Frontal cortex (tissue), 4 donors: ENCODE measurements around the gene HEPH. TPM values are rescaled to one million over a fixed set of nuclear protein-coding genes. Genes with fewer than 3 reads are reported as not detected.
"Not testable (repeated sequence)": the region's sequence is repeated elsewhere in the genome, so short reads cannot be mapped to it uniquely, and the experiment has no call there.

Source experiments
- DNase-seq, 2 donors: peaks; one replicate each; pipeline ENCODE4 v3.0.0; 2012; ENCODE audit warnings: low spot score in 2 of 2
- FAIRE-seq: peaks from 2 replicates; lab custom pipeline; 2012; peaks lifted over from hg19 to GRCh38; lab: Jason Lieb, UNC
- total RNA-seq: library from RNA; depleted of rRNA; stranded (reverse); fragments of >200 nt; gene quantifications from one replicate; pipeline ENCODE4 v1.2.3, GENCODE V29; 2014
- donor health status: control.
- donor health status: control.
- donor health status: control.

The HEPH gene
- total RNA-seq = 3.3 TPM

GRCh38 chrX:66163849-66164411 is at the start of gene HEPH:
Gene HEPH (plus strand): TSS chrX:66164247. CDS start chrX:66170571, 6,324 bp downstream.
- FAIRE-seq = no peak
- DNase-seq = no peak

- not testable (repeated sequence) for FAIRE-seq, DNase-seq
These were observed 45.3 kb upstream of the HEPH start for GRCh38 chrX:66118722-66119121.

- FAIRE-seq, DNase-seq: not testable (repeated sequence)
These were observed 42.7 kb upstream of the HEPH start for GRCh38 chrX:66121354-66121753.

- DNase-seq = no peak
These were observed 37.4 kb upstream of the HEPH start for GRCh38 chrX:66126662-66127061.

DNA sequence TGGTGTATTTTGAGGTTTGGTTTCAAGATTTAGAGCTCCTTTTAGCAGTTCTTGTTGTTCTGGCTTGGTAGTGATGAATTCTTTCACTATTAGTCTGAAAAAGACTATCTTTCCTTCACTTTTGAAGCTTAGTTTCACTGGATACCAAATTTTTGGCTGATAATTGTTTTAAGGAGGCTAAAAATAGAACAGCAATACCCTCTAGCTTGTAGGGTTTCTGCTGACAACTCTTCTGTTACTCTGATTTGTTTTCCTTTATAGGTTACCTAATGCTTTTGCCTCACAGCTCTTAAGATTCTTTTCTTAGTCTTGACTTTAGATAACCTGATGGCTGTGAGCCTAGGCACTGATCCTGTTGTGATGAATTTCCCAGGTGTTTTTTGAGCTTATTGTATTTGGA is 33.6 kb upstream of the HEPH start:
- FAIRE-seq = no peak
- DNase-seq = no peak

More at GRCh38 chrX:66126662-66127061, 37.4 kb upstream of the HEPH start:
- FAIRE-seq = no peak

DNA sequence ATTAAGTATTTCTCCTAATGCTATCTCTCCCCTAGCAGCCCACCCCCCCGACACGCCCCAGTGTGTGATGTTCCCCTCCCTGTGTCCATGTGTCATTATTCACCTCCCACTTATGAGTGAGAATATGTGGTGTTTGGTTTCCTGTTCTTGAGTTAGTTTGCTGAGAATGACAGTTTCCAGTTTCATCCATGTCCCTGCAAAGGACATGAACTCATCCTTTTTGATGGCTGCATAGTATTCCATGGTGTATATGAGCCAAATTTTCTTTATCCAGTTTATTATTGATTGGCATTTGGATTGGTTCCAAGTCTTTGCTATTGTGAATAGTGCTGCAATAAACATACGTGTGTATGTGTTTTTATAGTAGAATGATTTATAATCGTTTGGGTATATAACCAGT is 28.8 kb upstream of the HEPH start:
- FAIRE-seq, DNase-seq: not testable (repeated sequence)

GRCh38 chrX:66142351-66142750 is 21.7 kb upstream of the HEPH start:
- FAIRE-seq = no peak

GRCh38 chrX:66144258-66144657 is 19.8 kb upstream of the HEPH start:
- no peak for DNase-seq
- no peak for FAIRE-seq

More at GRCh38 chrX:66142351-66142750, 21.7 kb upstream of the HEPH start:
- no peak for DNase-seq

GRCh38 chrX:66149519-66149918 is 14.5 kb upstream of the HEPH start:
- no peak for FAIRE-seq

DNA sequence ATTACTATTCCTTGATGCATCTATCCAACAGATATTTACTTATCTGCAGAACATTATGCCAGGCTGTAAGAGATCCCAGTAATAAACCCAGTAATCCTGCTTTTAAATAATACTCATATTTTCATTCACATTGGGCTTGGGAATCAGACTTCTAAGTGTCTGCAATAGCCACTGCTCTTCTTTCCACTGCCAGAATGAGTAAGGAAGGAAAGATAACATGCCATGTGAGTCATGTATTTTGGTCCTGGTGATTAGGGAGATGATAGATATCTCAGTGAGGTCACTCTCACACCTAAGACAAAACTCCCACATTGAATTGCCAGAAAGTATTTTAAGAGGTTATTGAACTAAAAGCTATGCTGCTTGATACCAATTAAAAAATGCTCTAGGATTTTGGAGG is 13.9 kb upstream of the HEPH start:
- no peak for FAIRE-seq
- no peak for DNase-seq

More at GRCh38 chrX:66149519-66149918, 14.5 kb upstream of the HEPH start:
- DNase-seq = no peak

DNA sequence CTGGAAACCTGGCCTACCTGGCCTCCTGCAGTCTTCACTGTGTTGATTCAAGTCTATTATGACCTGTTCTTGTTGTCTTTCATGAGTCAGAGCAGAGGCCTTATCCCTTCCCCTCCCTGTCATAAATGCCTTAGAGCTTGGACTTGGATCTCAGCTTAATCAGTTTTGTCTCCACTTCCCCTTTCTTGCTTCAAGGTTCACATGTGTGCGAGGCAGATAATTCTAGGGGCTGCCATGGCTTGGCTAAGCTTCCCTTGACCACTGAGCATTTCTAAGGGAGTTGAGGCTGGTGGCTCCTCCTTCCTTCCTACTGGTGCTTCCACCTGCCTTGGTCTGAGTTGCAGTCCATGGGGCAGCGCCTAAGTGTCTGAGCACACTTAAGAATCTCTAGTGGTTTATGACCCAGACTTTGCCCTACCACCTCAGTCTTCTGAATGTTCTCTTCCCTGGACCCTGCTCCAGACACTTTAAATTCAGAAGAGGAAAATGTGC is 1.7 kb upstream of the HEPH start:
- no peak for FAIRE-seq

DNA sequence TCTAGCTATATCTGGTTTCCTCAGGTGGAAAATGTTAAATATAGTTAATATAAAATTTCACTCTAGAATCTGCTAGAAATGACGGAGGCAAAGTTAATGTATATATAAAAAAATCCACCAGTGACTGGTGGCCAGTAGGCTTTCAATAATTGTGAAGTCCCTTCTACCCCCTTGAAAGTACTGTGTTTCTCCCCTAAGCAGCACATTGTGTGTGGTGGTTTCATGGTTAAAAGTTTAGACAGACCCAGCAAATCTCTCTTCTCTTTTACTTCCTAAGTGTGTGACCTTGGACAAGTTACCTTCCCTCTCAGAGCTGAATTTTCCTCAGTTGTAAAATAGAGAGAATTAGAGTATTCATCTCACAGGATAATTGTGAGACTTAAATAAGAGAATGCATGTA is 600 bp upstream of the HEPH start:
- FAIRE-seq = no peak
- no peak for DNase-seq

More for the DNA sequence above, 1.7 kb upstream of the HEPH start:
- DNase-seq = no peak

- DNase-seq (no peak), FAIRE-seq (no peak)
These were observed 423 bp downstream of the HEPH start for GRCh38 chrX:66164470-66164869.

DNA sequence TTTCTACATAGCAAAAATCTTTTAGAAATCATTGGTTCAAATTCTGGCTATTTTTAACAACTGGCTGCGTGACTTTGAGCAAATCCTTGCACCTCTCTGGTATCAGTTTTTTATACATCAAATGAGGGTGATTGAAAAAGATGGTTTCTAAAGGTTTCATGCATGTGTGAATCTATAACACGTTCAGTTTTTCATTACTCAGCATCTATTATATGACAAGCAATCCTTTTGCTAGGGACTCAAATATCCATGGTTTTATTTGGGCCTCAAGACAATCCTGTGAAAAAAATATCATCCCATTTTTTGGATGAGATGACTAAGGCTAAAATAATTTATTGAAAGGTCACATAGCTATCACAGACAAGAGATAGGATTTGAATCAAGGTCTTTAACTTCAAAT is 884 bp downstream of the HEPH start:
- FAIRE-seq = no peak
- no peak for DNase-seq

DNA sequence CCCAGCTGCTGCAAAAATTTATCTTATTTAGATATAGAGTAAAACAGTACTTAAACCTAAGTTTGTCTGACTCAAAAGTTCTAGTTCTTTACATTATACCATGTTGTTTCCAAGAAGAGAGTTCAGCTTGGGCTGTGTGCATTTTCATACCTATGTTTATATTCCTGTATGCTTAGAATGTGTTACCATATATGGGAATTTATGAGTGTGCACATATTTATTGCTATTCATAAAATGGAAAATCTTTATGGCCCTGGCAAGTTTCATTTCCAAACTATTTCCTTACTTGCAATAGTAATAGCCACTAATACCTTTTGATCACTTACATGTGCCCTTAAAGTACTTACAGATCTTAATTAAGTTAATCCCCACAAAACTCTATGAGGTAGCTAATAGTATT is 2.6 kb downstream of the HEPH start:
- no peak for FAIRE-seq

GRCh38 chrX:66167431-66167830 is 3.4 kb downstream of the HEPH start:
- no peak for FAIRE-seq
- no peak for DNase-seq

More for the DNA sequence above, 2.6 kb downstream of the HEPH start:
- no peak for DNase-seq

DNA sequence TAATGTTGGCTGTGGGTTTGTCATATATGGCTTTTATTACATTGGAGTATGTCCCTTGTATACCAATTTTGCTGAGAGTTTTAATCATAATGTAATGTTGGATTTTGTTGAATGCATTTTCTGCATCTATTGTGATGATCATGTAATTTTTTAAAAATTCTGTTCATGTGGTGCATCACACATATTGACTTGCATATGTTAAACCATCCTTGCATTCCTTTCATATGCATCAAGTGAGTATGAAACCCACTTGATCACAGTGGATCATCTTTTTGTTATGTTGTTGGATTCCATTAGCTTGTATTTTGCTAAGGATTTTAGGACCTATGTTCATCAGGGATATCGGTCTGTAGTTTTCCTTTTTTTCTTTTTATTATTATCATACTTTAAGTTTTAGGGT is 12.1 kb downstream of the HEPH start:
- FAIRE-seq = no peak
- DNase-seq = no peak

- FAIRE-seq = no peak
- no peak for DNase-seq
These were observed 27.5 kb downstream of the HEPH start for GRCh38 chrX:66191563-66191962.

DNA sequence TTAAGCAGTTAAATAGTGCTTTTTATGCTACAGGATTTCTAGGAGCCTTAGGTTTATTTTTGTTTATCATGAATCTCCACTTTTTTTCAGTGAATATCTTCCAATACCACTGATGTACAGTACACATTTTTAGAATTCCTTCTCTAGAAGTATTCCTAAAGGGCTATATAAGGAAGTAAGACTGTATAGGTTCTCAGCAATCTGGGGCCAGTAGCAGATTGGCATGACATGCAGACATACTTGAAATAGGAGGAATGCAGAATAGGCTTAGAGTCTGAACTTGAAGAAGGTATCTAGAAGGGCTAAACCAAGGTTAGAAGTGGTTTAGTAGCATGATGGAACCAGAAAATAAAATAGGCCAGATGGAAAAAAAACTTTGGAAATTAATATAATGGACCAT is 29.8 kb downstream of the HEPH start:
- no peak for FAIRE-seq

GRCh38 chrX:66200050-66200664 is 36.1 kb downstream of the HEPH start:
- no peak for DNase-seq
- FAIRE-seq = no peak

More for the DNA sequence above, 29.8 kb downstream of the HEPH start:
- DNase-seq = no peak
